ENCODE data around the gene HS6ST3.

Gene HS6ST3

DNA sequence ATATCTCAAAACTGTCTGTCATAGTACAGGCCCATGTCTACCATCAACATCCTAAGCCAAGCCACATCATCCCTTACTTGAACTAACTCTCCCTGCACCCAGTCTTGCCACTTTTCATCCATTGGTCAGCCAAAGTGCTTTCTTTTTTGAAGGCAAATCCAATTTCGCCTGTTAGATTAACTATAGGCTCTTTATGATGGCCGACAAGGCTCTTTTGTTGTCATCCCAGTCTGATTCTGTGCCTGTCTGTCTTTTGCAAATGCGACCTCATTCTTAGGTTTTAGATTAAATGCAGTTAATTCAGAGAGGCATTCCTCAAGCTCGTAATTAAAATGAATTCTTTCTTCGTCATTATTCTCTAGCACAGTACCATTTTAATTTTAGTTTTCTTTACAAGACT is 148.3 kb downstream of the HS6ST3 start:
- in situ Hi-C loops (cut with HindIII; ENCODE audit: low sequenced_read_pairs), result no loop called here
- H3K4me3 ChIP-seq (ENCODE audit: low read depth, low read length), result no peak overlapping the region
- DNase-seq (ENCODE audit: low read depth), result no peak
- TF ChIP-seq, protein P1, sequence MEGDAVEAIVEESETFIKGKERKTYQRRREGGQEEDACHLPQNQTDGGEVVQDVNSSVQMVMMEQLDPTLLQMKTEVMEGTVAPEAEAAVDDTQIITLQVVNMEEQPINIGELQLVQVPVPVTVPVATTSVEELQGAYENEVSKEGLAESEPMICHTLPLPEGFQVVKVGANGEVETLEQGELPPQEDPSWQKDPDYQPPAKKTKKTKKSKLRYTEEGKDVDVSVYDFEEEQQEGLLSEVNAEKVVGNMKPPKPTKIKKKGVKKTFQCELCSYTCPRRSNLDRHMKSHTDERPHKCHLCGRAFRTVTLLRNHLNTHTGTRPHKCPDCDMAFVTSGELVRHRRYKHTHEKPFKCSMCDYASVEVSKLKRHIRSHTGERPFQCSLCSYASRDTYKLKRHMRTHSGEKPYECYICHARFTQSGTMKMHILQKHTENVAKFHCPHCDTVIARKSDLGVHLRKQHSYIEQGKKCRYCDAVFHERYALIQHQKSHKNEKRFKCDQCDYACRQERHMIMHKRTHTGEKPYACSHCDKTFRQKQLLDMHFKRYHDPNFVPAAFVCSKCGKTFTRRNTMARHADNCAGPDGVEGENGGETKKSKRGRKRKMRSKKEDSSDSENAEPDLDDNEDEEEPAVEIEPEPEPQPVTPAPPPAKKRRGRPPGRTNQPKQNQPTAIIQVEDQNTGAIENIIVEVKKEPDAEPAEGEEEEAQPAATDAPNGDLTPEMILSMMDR (IDR thresholded peaks at IDR 0.05; ENCODE audit: low read depth, low read length, missing control alignments), result no peak

DNA sequence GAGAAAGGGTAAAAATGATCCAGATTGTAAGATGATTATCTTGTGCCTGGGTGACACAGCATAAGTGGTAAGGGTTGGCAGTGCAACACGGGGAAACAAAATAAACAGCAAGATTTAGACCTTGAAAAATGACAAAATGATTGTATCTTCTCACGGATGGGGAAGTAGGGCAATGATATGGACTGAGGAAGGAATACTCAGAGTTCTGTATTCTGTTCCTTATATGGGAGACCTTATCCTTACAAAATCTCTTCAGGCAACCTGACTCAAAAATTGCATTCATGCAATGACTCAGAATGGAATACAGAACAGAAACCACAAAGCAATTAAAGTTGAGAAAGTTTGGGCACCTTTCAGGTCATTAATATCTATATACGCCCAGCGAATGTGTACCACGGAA is 149.0 kb downstream of the HS6ST3 start:
- TF ChIP-seq, protein P1 (IDR thresholded peaks at IDR 0.05; ENCODE audit: low read depth, low read length, missing control alignments), result no peak
- H3K4me3 ChIP-seq (ENCODE audit: low read depth, low read length), result no peak overlapping the region

DNA sequence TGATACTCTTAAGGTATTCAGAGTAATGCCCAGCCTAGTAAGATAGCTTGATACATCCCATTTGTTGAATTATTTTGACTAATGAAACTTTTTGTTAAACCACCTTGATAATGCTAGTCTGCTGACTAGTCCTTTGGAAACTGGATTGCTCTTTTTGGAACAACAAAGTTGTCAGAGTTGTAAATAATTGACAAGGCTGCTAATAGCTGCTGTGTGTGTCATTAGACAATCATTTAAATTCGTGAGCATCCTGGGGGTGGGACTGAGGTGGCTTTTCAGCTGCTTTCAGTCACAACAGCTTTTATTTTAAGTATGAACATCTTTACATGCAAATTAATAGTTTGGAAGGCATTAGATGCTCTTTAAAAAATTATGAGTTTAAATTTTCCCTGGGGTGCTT is 153.5 kb downstream of the HS6ST3 start:
- DNase-seq (ENCODE audit: low read depth), result no peak
- H3K4me3 ChIP-seq (ENCODE audit: low read depth, low read length), result no peak overlapping the region
- in situ Hi-C loops (cut with HindIII; ENCODE audit: low sequenced_read_pairs), result no loop called here
- TF ChIP-seq, protein P1 (IDR thresholded peaks at IDR 0.05; ENCODE audit: low read depth, low read length, missing control alignments), result no peak

More for the DNA sequence above, 149.0 kb downstream of the HS6ST3 start:
- in situ Hi-C loops (cut with HindIII; ENCODE audit: low sequenced_read_pairs), result no loop called here
- DNase-seq (ENCODE audit: low read depth), result no peak

DNA sequence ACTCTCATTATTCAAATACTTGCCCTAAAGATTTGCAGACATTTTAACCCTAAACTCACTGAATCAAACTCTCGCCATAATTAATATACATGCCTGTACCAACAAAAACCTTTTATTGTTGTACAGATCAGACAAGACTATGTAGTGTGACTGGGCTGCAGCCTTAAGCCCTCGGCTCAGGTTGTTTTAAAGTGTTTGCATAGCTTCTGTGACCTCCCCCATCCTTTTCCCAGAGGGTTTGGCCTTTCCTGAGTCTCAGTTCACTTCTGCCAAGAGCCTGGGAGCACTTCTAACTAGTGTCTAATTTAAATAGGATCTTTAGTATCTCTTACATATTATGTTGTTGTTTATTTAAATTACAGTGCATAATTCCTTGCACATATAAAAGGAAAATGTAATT is 158.2 kb downstream of the HS6ST3 start:
- no peak overlapping the region for H3K4me3 ChIP-seq (ENCODE audit: low read depth, low read length)
- TF ChIP-seq, protein P1 (IDR thresholded peaks at IDR 0.05; ENCODE audit: low read depth, low read length, missing control alignments), result no peak
- no peak for DNase-seq (ENCODE audit: low read depth)
- in situ Hi-C loops (cut with HindIII; ENCODE audit: low sequenced_read_pairs), result no loop called here

DNA sequence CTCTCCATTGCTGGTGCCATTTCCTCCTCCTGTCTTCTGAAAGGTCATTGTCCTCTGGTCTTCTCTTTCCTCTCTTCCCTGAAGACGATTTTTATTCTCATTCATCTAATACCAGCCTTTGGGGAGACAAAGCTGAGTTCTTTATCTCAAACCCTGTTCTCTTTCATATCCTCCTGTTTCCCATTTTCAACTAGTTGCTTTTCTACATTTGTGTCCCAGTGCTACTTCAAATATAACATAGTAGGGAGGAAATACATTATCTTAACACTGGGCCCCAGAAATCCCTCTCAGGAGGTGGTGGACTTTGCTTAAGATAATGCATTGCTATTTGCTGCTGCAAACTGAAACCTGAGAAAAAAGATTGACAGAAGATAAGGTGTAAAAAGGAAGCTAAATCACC is 159.1 kb downstream of the HS6ST3 start:
- in situ Hi-C loops (cut with HindIII; ENCODE audit: low sequenced_read_pairs), result no loop called here
- H3K4me3 ChIP-seq (ENCODE audit: low read depth, low read length), result no peak overlapping the region
- no peak for DNase-seq (ENCODE audit: low read depth)
- TF ChIP-seq, protein P1 (IDR thresholded peaks at IDR 0.05; ENCODE audit: low read depth, low read length, missing control alignments), result no peak

DNA sequence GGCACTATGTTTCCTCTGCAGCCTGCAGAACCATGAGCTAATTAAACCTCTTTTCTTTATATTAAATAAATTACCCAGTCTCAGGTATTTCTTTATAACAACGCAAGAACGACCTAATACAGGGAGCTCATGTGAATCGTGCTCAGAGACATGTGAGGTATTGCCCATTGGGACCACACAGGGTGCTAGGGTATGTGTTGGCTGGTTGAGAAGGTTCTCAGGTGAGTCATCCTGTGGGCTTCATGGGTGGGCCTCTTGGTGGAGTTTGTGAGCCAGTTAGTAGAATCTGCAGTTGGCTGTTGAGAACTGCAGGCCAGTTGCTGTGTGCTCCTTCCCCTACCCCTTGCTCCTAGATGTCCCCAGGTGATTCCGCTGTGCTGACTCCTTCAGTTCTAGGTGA is 163.0 kb downstream of the HS6ST3 start:
- in situ Hi-C loops (cut with HindIII; ENCODE audit: low sequenced_read_pairs), result no loop called here
- TF ChIP-seq, protein P1 (IDR thresholded peaks at IDR 0.05; ENCODE audit: low read depth, low read length, missing control alignments), result no peak
- DNase-seq (ENCODE audit: low read depth), result no peak
- no peak overlapping the region for H3K4me3 ChIP-seq (ENCODE audit: low read depth, low read length)

DNA sequence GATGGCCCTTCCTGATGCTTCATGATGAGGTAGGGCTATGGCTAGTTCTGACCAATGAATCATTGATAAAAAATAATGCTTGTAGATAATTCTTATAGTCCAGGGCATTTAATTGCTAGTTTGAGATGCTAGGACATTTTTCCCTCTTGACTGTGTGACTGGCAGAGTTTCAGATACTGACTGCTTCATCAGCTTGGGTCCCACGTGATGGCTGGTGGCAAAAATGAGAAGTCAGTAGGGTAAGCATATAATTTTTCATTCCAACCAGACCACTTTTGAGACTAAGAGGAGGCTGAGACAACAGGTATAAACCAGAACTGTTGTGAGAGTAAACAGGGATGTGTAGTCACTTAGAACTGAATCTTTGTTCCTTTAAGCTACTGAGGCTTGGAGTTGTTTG is 183.3 kb downstream of the HS6ST3 start:
- in situ Hi-C loops (cut with HindIII; ENCODE audit: low sequenced_read_pairs), result no loop called here
- no peak for DNase-seq (ENCODE audit: low read depth)
- TF ChIP-seq, protein P1 (IDR thresholded peaks at IDR 0.05; ENCODE audit: low read depth, low read length, missing control alignments), result no peak
- no peak overlapping the region for H3K4me3 ChIP-seq (ENCODE audit: low read depth, low read length)
